ENCODE measurements around the gene SH3BGRL2. TPM values are rescaled to one million over a fixed set of nuclear protein-coding genes. Genes with fewer than 3 reads are reported as not detected.

The SH3BGRL2 gene
- total and polyA plus RNA-seq, 7 donors: 16.0 to 115 (median 30.6) TPM

- intact Hi-C loops (cut with DNase I): no loop called here
- DNase-seq: no peak
- no peaks in the 10 kb centered on the region for H3K9me3 ChIP-seq
- TF ChIP-seq EP300 (IDR thresholded peaks at IDR 0.05) (no peak), POLR2AphosphoS5 (IDR thresholded peaks at IDR 0.05) (no peak), CTCF (IDR thresholded peaks at IDR 0.05) (no peak), POLR2A (IDR thresholded peaks at IDR 0.05) (no peak)
- H3K27me3 ChIP-seq: no peaks in the 10 kb centered on the region
- H3K4me1 ChIP-seq: no peaks in the 10 kb centered on the region
- H3K4me3 ChIP-seq: no peak overlapping the region
- H3K27ac ChIP-seq: no peak overlapping the region
- H3K36me3 ChIP-seq: no peaks in the 10 kb centered on the region
- WGBS, 2 donors: 90 to 94% methylated on average over 3 of the region's 3 CpGs
Measured at GRCh38 chr6:79706527-79706926, 75.4 kb downstream of the SH3BGRL2 start.

- 84 to 88% methylated on average over 1 of the region's 1 CpG for WGBS, 2 donors
- H3K4me1 ChIP-seq: no peaks in the 10 kb centered on the region
- no peaks in the 10 kb centered on the region for H3K9me3 ChIP-seq
- H3K27me3 ChIP-seq: no peaks in the 10 kb centered on the region
- DNase-seq: no peak
- no peak overlapping the region for H3K4me3 ChIP-seq
- H3K36me3 ChIP-seq: no peaks in the 10 kb centered on the region
- H3K27ac ChIP-seq: no peak overlapping the region
- TF ChIP-seq CTCF (IDR thresholded peaks at IDR 0.05): no peak
- no peak for TF ChIP-seq POLR2A (IDR thresholded peaks at IDR 0.05)
- no peak for TF ChIP-seq EP300 (IDR thresholded peaks at IDR 0.05)
- TF ChIP-seq POLR2AphosphoS5 (IDR thresholded peaks at IDR 0.05): no peak
- intact Hi-C loops (cut with DNase I): no loop called here
Measured at GRCh38 chr6:79707621-79708020, 76.5 kb downstream of the SH3BGRL2 start.

GRCh38 chr6:79708095-79708791 is 77.1 kb downstream of the SH3BGRL2 start:
- Histone ChIP-seq H3K36me3 (no peaks in the 10 kb centered on the region), H3K27me3 (no peaks in the 10 kb centered on the region), H3K4me1 (no peaks in the 10 kb centered on the region), H3K9me3 (no peaks in the 10 kb centered on the region), H3K4me3 (no peak overlapping the region), H3K27ac (no peak overlapping the region)
- no peak for DNase-seq
- WGBS, 2 donors: 76 to 85% methylated on average over 3 of the region's 3 CpGs
- intact Hi-C loops (cut with DNase I): no loop called here
- no peak for TF ChIP-seq CTCF (IDR thresholded peaks at IDR 0.05)
- TF ChIP-seq POLR2AphosphoS5 (IDR thresholded peaks at IDR 0.05): no peak
- no peak for TF ChIP-seq EP300 (IDR thresholded peaks at IDR 0.05)
- TF ChIP-seq POLR2A (IDR thresholded peaks at IDR 0.05): no peak

- intact Hi-C loops (cut with DNase I): loop anchor here (5.0 kb wide), 1 partner anchor 138 kb away; no protein-coding TSS in a partner anchor
- no peak overlapping the region for H3K27ac ChIP-seq
- TF ChIP-seq CTCF (IDR thresholded peaks at IDR 0.05) (no peak), EP300 (IDR thresholded peaks at IDR 0.05) (no peak), POLR2AphosphoS5 (IDR thresholded peaks at IDR 0.05) (no peak), POLR2A (IDR thresholded peaks at IDR 0.05) (no peak)
Measured at GRCh38 chr6:79710127-79710526, 79.0 kb downstream of the SH3BGRL2 start.

More at GRCh38 chr6:79710127-79710526, 79.0 kb downstream of the SH3BGRL2 start:
- H3K36me3 ChIP-seq: no peaks in the 10 kb centered on the region
- H3K9me3 ChIP-seq: no peaks in the 10 kb centered on the region
- no peaks in the 10 kb centered on the region for H3K4me1 ChIP-seq
- no peak for DNase-seq
- WGBS, 2 donors: 17 to 62% methylated on average over 3 of the region's 3 CpGs
- H3K4me3 ChIP-seq: no peak overlapping the region
- peaks cover 0 to 6% (median 0%) of the 10 kb centered on the region in 3 donors for H3K27me3 ChIP-seq

Measured in sigmoid colon (tissue), 7 donors.